Lower lobe of right lung (tissue), 2 donors: Measurements from ENCODE around the gene RFX6. TPM values are rescaled to one million over a fixed set of nuclear protein-coding genes. Genes with fewer than 3 reads are reported as not detected.

ENCODE experiments used
- ATAC-seq, 2 donors: fragments of 200-7000 bp; cut with Tn5 transposase; one replicate each; pipeline ENCODE4 v1.9.1; 2020 to 2022; ENCODE audit warnings: mild to moderate bottlenecking in 2 of 2, moderate library complexity in 2 of 2
- DNase-seq: peaks from one replicate; pipeline ENCODE4 v3.0.0-alpha.2; 2020
- H3K27ac ChIP-seq: fragments of 200-600 bp; one replicate; pipeline ENCODE4 v1.8.0; 2022
- H3K27me3 ChIP-seq: fragments of 200-600 bp; one replicate; pipeline ENCODE4 v1.8.0; 2022; ENCODE audit warnings: low read depth
- H3K36me3 ChIP-seq: fragments of 200-600 bp; one replicate; pipeline ENCODE4 v1.8.0; 2022; ENCODE audit warnings: mild to moderate bottlenecking
- H3K4me1 ChIP-seq: fragments of 200-600 bp; one replicate; pipeline ENCODE4 v1.8.0; 2022
- H3K4me3 ChIP-seq: fragments of 200-600 bp; one replicate; pipeline ENCODE4 v1.8.0; 2022; ENCODE audit warnings: mild to moderate bottlenecking
- H3K9me3 ChIP-seq: fragments of 200-600 bp; one replicate; pipeline ENCODE4 v1.8.0; 2022
- intact Hi-C: fragments of 100-400 bp; cut with DNase I; formaldehyde crosslinking; loops from one replicate; pipeline ENCODE4 v1.11.0; 2022
- total RNA-seq: library from RNA; stranded (reverse); fragmentation: NEBNext Ultra II Directional; extraction: Animal tissue kit (Norgen Biotek cat#: 25700); gene quantifications from one replicate; pipeline ENCODE4 v1.2.1, GENCODE V29; 2021
- TF ChIP-seq, protein P1 (sequence below): fragments of 200-600 bp; IDR thresholded peaks from one replicate; pipeline ENCODE4 v1.8.0; 2022; ENCODE audit warnings: antibody characterized with exemption, mild to moderate bottlenecking
- donor health status: DM: no; HTN: yes; CAD: no; lungs with severe emphysema.

RFX6 gene
- total RNA-seq, 1 donor from 2014 or later: not detected

DNA sequence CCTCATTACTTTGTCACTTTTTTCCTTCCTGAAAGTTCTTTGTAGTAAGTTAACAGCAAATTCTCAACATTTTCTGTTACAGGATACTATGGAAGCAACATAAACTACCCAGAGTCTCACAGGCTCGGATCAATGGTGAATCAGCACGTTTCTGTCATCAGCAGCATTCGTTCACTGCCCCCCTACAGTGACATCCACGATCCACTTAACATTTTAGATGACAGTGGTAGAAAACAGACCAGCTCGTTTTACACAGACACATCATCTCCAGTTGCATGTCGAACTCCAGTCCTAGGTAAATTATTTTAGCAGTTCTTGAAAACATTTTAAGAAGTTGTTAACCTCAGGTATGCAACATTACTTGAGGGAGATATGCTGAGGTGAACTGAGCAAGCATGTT is 51.6 kb downstream of the RFX6 start:
- intact Hi-C loops: no loop called here
- no peaks in the 10 kb centered on the region for H3K4me1 ChIP-seq
- no peaks in the 10 kb centered on the region for H3K27me3 ChIP-seq
- no peaks in the 10 kb centered on the region for H3K36me3 ChIP-seq
- ATAC-seq (no peak), DNase-seq (no peak)
- H3K9me3 ChIP-seq: no peaks in the 10 kb centered on the region
- TF ChIP-seq, protein P1, sequence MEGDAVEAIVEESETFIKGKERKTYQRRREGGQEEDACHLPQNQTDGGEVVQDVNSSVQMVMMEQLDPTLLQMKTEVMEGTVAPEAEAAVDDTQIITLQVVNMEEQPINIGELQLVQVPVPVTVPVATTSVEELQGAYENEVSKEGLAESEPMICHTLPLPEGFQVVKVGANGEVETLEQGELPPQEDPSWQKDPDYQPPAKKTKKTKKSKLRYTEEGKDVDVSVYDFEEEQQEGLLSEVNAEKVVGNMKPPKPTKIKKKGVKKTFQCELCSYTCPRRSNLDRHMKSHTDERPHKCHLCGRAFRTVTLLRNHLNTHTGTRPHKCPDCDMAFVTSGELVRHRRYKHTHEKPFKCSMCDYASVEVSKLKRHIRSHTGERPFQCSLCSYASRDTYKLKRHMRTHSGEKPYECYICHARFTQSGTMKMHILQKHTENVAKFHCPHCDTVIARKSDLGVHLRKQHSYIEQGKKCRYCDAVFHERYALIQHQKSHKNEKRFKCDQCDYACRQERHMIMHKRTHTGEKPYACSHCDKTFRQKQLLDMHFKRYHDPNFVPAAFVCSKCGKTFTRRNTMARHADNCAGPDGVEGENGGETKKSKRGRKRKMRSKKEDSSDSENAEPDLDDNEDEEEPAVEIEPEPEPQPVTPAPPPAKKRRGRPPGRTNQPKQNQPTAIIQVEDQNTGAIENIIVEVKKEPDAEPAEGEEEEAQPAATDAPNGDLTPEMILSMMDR: no peak
- H3K4me3 ChIP-seq: no peak overlapping the region
- H3K27ac ChIP-seq: no peak overlapping the region

DNA sequence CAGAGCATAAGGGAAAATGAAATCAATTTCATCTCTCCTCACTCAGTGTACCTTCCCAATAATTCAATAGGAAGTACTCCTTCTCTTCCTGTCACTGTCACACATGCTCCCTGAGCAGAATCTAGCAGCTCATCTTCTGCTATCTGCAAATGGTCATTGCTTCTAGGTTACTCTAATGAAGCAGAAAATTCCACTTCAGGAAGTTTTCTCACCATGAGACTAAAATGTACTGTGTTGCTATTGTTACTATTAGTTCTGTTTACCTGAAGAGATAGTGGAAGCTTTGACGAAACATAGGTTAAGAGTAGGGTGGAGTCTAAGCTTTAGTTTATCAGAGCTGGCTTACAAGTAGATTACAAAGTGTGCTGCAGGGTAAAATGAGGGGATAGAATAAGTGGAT is 52.8 kb downstream of the RFX6 start:
- H3K36me3 ChIP-seq: no peaks in the 10 kb centered on the region
- H3K9me3 ChIP-seq: no peaks in the 10 kb centered on the region
- intact Hi-C loops: no loop called here
- no peak overlapping the region for H3K27ac ChIP-seq
- DNase-seq (no peak), ATAC-seq (no peak)
- no peaks in the 10 kb centered on the region for H3K4me1 ChIP-seq
- no peaks in the 10 kb centered on the region for H3K27me3 ChIP-seq
- TF ChIP-seq, protein P1: no peak
- no peak overlapping the region for H3K4me3 ChIP-seq

DNA sequence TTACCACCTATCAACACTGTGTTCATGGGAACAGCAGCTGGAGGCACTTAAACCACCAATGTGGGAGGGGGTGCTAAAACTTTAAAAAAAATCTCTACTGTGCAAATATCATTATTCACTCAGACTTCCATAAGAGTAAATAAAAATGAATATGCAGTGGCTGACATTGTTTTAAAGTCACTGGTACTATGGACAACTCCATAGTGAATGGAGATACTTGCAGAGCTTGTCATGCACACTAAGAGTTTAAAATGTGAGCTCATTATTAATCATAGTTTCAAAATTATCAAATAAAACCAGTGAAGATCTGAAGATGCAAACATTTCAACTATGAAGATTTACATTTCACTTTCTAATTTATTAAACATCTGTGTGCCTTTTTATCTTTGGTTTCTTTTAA is 54.4 kb downstream of the RFX6 start:
- DNase-seq: no peak
- Histone ChIP-seq H3K9me3 (no peaks in the 10 kb centered on the region), H3K36me3 (no peaks in the 10 kb centered on the region), H3K27ac (no peak overlapping the region), H3K4me3 (no peak overlapping the region), H3K27me3 (no peaks in the 10 kb centered on the region), H3K4me1 (no peaks in the 10 kb centered on the region)
- TF ChIP-seq, protein P1: no peak
- intact Hi-C loops: no loop called here
- ATAC-seq: no peak

DNA sequence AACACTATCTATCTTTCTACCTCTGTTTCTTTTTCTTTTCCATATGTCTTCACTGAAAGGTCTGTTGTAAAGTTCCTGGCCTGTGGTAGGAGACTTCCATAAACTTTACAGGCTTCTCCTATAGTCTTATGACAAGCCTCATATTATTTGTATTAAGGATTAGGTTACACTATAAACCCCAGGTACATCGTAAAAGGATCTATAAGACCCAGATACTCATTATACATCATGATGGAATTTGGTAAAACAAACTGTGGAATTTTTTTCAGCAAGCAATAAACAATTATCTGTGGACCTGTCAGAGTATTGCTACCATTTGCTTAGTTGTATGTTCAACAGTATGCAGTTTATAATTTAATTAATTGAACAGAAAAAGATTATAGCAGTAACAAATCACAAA is 55.5 kb downstream of the RFX6 start:
- TF ChIP-seq, protein P1: no peak
- H3K27ac ChIP-seq: no peak overlapping the region
- DNase-seq: no peak
- H3K9me3 ChIP-seq: no peaks in the 10 kb centered on the region
- H3K4me1 ChIP-seq: no peaks in the 10 kb centered on the region
- no peaks in the 10 kb centered on the region for H3K27me3 ChIP-seq
- H3K36me3 ChIP-seq: no peaks in the 10 kb centered on the region
- no peak for ATAC-seq
- intact Hi-C loops: no loop called here
- no peak overlapping the region for H3K4me3 ChIP-seq

DNA sequence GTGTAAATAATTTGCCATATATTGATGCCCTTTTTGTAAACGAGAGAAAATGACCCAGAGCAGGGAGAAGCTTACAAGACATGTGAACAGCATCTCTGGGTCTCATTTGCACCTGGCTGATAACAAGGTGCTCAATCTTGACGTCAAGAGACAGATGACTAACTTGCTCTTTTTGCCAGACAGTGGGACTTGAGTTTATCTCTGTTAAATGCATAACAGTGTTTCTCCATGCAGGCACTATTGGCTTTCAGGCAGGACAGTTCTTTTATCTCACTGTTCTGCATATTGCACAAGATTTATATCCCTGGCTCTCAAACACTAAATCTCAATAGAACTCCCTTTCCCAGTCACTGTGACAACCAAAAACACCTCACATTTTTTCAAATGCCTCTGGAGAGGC is 56.4 kb downstream of the RFX6 start:
- TF ChIP-seq, protein P1: no peak
- ATAC-seq: no peak
- H3K4me3 ChIP-seq: no peak overlapping the region
- no peaks in the 10 kb centered on the region for H3K9me3 ChIP-seq
- no peaks in the 10 kb centered on the region for H3K36me3 ChIP-seq
- no peaks in the 10 kb centered on the region for H3K27me3 ChIP-seq
- intact Hi-C loops: no loop called here
- no peak overlapping the region for H3K27ac ChIP-seq
- no peaks in the 10 kb centered on the region for H3K4me1 ChIP-seq
- DNase-seq: no peak

DNA sequence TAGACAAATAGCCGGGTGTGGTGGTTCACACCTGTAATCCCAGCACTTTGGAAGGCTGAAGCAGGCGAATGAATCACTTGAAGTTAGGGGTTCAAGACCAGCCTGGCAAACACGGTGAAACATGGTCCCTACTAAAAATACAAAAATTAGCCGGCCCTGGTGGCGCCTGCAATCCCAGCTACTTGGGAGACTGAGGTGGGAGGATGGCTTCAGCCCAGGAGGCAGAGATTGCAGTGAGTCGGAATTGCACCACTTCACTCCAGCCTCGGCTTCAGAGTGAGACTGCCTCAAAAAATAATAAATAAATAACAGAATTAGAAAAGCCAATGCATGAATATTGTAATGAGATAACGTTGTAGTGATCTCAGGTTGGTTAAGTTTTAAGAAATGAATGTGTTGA is 61.3 kb downstream of the RFX6 start:
- no peak overlapping the region for H3K4me3 ChIP-seq
- ATAC-seq: no peak
- intact Hi-C loops: no loop called here
- no peaks in the 10 kb centered on the region for H3K27me3 ChIP-seq
- no peaks in the 10 kb centered on the region for H3K4me1 ChIP-seq
- TF ChIP-seq, protein P1: no peak
- DNase-seq: no peak
- no peaks in the 10 kb centered on the region for H3K36me3 ChIP-seq
- no peak overlapping the region for H3K27ac ChIP-seq
- no peaks in the 10 kb centered on the region for H3K9me3 ChIP-seq
